ENCODE measurements around the gene PIGR.

Gene PIGR

GRCh38 chr1:206885341-206886060, 60.8 kb downstream of the PIGR start:
- DNase-seq = no peak

GRCh38 chr1:206883876-206884275, 62.4 kb downstream of the PIGR start:
- no peak for DNase-seq

GRCh38 chr1:206883160-206883559, 63.1 kb downstream of the PIGR start:
- DNase-seq = no peak

GRCh38 chr1:206882555-206882954, 63.7 kb downstream of the PIGR start:
- no peak for DNase-seq

- DNase-seq = no peak
These were observed 66.0 kb downstream of the PIGR start for GRCh38 chr1:206880314-206880713.
